ENCODE results near the gene KAT5.
"Not testable (repeated sequence)": the region's sequence is repeated elsewhere in the genome, so short reads cannot be mapped to it uniquely, and the experiment has no call there.

Gene KAT5

GRCh38 chr11:65710421-65710820 is 1.6 kb upstream of the KAT5 start:
- no peak for DNase-seq

GRCh38 chr11:65712633-65713076 is 603 bp downstream of the KAT5 start:
- no peak for DNase-seq

GRCh38 chr11:65713212-65713969 is 1.3 kb downstream of the KAT5 start:
- no peak for DNase-seq

GRCh38 chr11:65714433-65714832 is 2.4 kb downstream of the KAT5 start:
- no peak for DNase-seq

GRCh38 chr11:65716302-65716701 is 4.2 kb downstream of the KAT5 start:
- no peak for DNase-seq

DNA sequence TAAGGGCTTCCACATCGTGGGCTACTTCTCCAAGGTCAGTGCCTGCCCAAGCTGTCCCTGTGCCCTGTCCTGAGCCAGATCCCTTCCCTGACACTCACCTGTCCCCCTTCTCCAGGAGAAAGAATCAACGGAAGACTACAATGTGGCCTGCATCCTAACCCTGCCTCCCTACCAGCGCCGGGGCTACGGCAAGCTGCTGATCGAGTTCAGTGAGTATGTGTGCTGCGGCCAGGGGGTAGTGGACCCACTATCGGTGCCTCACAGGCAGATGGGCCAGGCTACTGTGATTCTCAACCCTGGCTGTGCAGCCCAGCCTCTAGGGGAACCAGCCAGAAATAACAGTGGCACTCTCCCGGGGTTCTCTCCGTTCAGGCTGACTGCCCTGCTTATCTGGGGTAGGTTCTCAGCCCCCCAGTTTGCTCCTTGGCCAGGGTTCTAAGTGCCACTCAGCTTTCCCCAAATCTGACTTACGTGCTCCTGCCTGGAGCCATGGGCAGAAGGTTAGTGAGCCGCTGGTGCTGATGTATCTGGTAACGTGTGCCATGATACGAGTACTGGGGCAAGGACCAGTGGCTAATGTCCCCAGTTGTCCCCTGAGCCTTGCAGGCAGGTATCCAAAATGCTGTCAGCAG is 4.8 kb downstream of the KAT5 start:
- DNase-seq, result no peak

- no peak for DNase-seq
These were observed 5.9 kb downstream of the KAT5 start for GRCh38 chr11:65717906-65718305.

- no peak for DNase-seq
These were observed 6.5 kb downstream of the KAT5 start for GRCh38 chr11:65718531-65718930.

- DNase-seq, result no peak
These were observed 7.0 kb downstream of the KAT5 start for GRCh38 chr11:65718964-65719492.

DNA sequence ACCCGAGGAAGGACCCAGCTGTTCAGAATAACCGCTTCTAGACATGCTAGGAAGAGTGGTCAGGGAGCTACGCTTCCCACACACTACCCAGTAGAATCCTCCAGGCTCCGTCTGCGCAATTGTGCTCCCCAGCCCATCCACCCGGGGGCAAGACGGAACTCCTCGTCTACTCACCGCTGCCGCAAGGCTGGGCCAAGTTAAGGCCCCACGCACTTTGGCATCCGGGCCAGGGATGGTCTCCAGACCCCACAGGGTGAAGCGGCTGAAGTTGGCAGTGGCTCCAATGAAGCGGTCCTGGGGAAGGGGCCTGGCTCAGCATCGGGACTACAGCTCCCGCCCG is 7.8 kb downstream of the KAT5 start:
- no peak for DNase-seq

DNA sequence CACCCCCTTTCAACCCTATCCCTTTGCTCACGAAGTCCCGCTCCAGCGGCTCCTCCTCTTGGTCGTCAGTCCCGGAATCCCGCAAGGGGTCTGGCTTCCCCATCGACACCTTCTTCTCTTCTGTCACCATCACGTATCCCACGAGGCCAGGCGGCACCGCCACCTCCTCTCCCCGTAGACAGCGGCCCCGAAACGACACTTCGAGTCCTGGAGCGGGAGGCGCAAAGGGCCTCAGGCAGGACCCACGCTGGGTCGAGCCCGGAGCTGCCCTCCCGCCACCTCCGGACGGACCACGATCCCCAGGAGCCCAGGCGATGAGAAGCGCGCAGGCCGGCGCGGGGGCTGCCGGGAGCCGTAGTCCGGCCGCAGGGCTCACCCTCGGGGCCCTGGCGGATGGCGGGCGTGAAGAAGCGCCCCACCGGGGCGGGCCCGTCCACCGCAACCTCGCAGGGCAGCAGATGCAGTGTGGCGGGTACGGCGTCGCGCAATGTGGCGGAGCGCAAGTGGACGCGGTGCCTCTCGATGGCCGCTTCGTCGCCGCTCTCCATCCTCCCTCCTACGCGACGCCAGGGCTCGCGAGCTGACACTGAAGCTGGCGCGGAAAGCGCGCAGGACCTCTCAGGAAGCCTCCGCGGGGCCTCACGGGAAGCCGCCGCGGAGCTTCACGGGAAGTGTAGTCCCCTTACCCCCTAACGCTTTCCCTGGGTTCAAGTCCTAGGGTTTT is 8.3 kb downstream of the KAT5 start, which contains the start of gene RNASEH2C:
Gene RNASEH2C, minus strand, starts transcription at position 588 of the 724 bp plus-strand sequence. Its CDS starts 40 bp downstream, at position 548.
- peak; percentile 85 for DNase-seq

DNA sequence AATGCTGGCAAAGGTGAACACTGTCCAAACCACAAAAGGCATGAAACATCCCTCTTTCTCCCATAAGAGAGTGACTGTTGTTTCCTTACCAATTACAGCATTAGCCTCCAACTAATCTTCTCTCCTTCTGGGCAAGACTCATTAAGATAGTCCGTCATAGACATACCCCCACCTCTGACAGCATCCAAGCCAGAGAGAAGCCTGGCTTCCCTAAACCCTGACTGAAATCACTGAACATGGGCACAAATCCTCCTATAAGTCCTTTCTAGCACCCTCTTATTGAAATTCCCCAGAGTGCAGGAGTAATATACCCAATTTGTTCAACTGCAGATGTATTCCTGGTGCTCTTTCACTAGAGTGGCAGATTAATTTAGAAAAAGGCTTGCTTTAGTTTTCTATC is 10.2 kb downstream of the KAT5 start:
- no peak for DNase-seq

DNA sequence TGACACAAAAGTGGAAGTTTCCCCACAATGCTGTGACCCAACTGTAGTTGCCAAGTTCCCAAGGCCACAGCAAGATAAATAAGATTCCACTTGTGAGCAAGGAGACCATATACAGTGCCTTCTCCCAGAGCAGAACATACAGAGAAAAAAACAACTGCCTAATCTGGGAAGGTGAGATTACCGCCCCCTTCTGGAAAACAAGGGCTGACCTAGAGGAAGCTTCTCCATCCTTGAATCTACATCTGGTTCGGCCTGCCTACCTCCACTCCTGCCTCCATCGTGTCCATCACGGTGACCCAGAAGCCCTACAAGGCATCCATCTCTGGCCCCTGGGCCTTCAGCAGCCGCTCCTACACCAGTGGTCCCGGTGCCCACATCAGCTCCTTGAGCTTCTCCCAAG is 14.6 kb downstream of the KAT5 start:
- no peak for DNase-seq

DNA sequence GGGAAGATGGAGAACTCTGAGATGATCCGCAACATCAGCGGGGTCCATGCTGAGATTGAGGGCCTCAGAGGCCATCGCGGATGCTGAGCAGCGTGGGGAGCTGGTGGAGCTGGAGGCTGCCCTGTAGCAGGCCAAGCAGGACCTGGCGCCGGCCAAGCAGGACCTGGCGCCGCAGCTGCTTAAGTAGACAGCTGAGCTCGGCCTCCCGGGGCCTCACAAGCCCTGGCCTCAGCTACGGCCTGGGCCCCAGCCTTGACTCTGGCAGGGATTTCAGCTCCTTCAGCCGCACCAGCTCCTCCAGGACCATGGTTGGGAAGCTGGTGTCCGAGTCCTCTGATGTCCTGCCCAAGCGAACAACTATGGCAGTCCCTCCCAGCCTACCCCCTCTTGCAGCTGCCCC is 15.8 kb downstream of the KAT5 start:
- no peak for DNase-seq

- DNase-seq, result no peak
These were observed 18.4 kb downstream of the KAT5 start for GRCh38 chr11:65730461-65730860.

DNA sequence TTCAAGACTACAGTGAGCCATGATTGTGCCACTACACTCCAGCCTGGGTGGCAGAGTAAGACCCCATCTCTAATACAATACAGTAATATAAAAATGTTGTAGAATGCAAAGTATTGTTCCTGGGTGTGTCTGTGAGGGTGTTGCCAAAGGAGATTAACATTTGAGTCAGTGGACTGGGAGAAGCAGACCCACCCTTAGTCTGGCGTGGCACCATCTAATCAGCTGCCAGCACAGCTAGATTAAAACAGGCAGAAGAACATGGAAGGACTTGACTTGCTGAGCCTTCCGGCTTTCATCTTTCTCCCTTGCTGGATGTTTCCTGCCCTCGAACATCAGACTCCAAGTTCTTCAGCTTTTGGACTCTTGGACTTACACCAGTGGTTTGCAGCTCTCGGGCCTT is 23.1 kb downstream of the KAT5 start:
- DNase-seq, result not testable (repeated sequence)

DNA sequence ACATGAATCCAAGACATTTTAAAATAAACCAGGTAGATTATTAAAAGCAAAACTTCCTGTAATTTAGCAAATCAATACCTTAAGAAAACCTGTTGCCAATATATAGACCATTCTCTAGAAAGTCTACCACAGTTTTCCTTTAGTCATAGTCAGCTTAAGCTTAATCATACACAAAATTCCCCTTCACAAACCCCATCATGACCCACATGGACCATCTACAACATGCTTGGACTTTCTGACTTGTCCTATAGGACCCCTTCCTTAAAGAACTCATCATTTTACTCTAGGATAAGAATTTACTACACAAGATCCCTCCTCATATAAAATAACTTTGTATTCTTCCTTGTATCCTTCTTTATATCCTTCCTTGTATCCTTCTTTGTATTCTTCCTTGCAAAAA is 24.8 kb downstream of the KAT5 start:
- no peak for DNase-seq

GRCh38 chr11:65739022-65739421 is 27.0 kb downstream of the KAT5 start:
- DNase-seq, result no peak

GRCh38 chr11:65741185-65741584 is 29.1 kb downstream of the KAT5 start:
- DNase-seq, result no peak

DNA sequence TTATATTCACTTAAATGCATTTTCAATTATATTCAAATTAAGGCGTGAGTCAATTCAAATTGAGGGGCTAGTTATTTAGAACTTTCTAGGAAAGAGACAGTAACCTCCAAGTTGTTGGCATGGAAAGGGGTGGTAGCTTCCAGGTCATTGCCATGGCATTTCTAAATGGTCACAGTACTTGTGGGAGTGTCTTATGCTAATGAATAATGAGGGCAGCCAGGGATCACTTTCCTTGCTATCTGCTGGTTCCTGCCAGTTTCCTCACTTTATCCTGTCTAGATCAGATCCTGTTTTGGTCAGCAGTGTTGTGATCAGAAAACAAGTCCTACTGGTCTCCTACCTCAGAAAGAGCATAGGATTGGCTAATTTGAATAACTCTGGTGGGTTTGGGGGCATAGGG is 30.3 kb downstream of the KAT5 start:
- no peak for DNase-seq

DNA sequence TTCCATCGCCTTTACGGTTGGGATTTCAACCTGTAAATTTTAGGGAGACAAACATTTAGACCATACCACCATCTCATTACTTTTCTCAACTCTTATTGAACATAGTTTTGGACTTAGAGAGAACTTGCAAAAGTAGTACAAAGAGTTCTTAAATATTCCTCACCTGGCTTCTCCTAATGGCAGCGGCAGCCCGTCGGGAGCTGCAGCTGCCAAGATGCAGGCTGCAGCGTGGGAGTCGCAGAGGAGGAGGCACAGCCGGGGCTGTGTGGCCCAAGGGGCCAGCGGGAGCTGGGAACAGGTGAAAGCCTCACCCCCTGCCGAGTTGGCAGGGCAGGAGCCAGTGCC is 31.6 kb downstream of the KAT5 start:
- no peak for DNase-seq

DNA sequence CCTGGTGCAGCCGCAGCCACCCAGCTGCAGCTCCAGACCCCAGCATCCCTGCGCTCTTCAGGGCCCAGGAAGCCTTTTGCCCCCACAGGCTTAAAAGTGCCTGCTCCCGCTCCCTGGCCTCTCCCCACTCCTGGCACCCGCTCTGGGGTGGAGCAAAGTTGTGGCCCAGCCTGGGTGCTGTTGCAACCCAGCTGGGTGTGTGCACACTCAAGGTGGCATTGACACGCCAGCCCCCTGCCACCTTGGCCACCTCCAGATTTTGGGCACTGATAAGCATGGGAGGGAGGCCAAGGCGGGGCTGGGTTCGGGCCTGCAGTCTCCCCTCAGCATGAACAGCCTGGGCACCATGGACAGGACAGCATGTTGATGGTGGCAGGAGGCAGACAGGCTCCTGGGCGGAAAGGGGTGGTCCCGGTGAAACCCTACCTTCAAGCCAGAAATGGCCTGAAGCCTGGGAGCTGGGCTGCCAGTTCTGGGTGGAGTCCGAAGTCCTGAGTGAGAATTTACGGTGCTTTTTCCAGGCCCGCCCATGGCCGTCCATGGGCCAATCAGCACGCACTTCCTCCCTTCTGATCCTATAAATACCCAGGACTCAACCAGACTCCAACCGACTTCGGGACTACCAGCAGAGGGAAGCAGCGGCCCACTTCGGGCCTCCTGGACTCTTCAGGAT is 32.1 kb downstream of the KAT5 start:
- DNase-seq, result no peak

GRCh38 chr11:65744699-65745042 is 32.6 kb downstream of the KAT5 start:
- DNase-seq, result no peak

All from NCI-H1105 (cell line).